Measurements from ENCODE around the gene H2BK1.

GRCh38 chr7:151235091-151235787, 25.0 kb upstream of the H2BK1 start:
- TF ChIP-seq, protein P1, sequence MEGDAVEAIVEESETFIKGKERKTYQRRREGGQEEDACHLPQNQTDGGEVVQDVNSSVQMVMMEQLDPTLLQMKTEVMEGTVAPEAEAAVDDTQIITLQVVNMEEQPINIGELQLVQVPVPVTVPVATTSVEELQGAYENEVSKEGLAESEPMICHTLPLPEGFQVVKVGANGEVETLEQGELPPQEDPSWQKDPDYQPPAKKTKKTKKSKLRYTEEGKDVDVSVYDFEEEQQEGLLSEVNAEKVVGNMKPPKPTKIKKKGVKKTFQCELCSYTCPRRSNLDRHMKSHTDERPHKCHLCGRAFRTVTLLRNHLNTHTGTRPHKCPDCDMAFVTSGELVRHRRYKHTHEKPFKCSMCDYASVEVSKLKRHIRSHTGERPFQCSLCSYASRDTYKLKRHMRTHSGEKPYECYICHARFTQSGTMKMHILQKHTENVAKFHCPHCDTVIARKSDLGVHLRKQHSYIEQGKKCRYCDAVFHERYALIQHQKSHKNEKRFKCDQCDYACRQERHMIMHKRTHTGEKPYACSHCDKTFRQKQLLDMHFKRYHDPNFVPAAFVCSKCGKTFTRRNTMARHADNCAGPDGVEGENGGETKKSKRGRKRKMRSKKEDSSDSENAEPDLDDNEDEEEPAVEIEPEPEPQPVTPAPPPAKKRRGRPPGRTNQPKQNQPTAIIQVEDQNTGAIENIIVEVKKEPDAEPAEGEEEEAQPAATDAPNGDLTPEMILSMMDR (IDR thresholded peaks at IDR 0.05): no peak
- no peak for TF ChIP-seq ZFX (IDR thresholded peaks at IDR 0.05; ENCODE audit: borderline replicate concordance)

Data from 22Rv1 (cell line).